Urothelium cell line (cell line): ENCODE data around the gene RXRG.

Source experiments
- DNase-seq: peaks from one replicate; pipeline ENCODE4 v3.0.0; 2011; ENCODE audit warnings: low spot score, mixed read lengths
- FAIRE-seq: peaks from 2 replicates; lab custom pipeline; 2011; peaks lifted over from hg19 to GRCh38; lab: Jason Lieb, UNC

The RXRG gene

GRCh38 chr1:165451691-165452090 lies 6.8 kb upstream of the RXRG start:
- DNase-seq (no peak), FAIRE-seq (no peak)

GRCh38 chr1:165449131-165449530 lies 4.2 kb upstream of the RXRG start:
- FAIRE-seq (no peak), DNase-seq (no peak)

GRCh38 chr1:165445388-165445787 lies 462 bp upstream of the RXRG start:
- no peak for DNase-seq

GRCh38 chr1:165443539-165444311 lies 1.2 kb downstream of the RXRG start:
- no peak for FAIRE-seq

More at GRCh38 chr1:165445388-165445787, 462 bp upstream of the RXRG start:
- no peak for FAIRE-seq

GRCh38 chr1:165442653-165443052 lies 2.3 kb downstream of the RXRG start:
- DNase-seq (no peak), FAIRE-seq (no peak)

More at GRCh38 chr1:165443539-165444311, 1.2 kb downstream of the RXRG start:
- DNase-seq, result no peak

GRCh38 chr1:165442053-165442452 lies 2.9 kb downstream of the RXRG start:
- no peak for DNase-seq
- FAIRE-seq, result no peak

GRCh38 chr1:165441166-165441880 lies 3.6 kb downstream of the RXRG start:
- no peak for FAIRE-seq

GRCh38 chr1:165439330-165439729 lies 5.6 kb downstream of the RXRG start:
- DNase-seq, result no peak
- FAIRE-seq, result no peak

More at GRCh38 chr1:165441166-165441880, 3.6 kb downstream of the RXRG start:
- DNase-seq, result no peak

GRCh38 chr1:165436994-165437393 lies 7.9 kb downstream of the RXRG start:
- DNase-seq, result no peak
- FAIRE-seq, result no peak

GRCh38 chr1:165435801-165436200 lies 9.1 kb downstream of the RXRG start:
- DNase-seq (no peak), FAIRE-seq (no peak)

GRCh38 chr1:165434281-165434680 lies 10.6 kb downstream of the RXRG start:
- DNase-seq, result no peak
- no peak for FAIRE-seq

- no peak for DNase-seq
- peak; percentile 37 for FAIRE-seq
Measured at GRCh38 chr1:165431079-165431478, 13.8 kb downstream of the RXRG start.

- FAIRE-seq, result no peak
- DNase-seq, result no peak
Measured at GRCh38 chr1:165426745-165427144, 18.2 kb downstream of the RXRG start.

- DNase-seq, result no peak
- FAIRE-seq, result no peak
Measured at GRCh38 chr1:165425621-165426020, 19.3 kb downstream of the RXRG start.

- FAIRE-seq (no peak), DNase-seq (no peak)
Measured at GRCh38 chr1:165424454-165425216, 20.3 kb downstream of the RXRG start.

- no peak for FAIRE-seq
- DNase-seq, result no peak
Measured at GRCh38 chr1:165423136-165423535, 21.8 kb downstream of the RXRG start.

- DNase-seq (no peak), FAIRE-seq (no peak)
Measured at GRCh38 chr1:165420655-165421054, 24.3 kb downstream of the RXRG start.

- FAIRE-seq, result no peak
- DNase-seq, result no peak
Measured at GRCh38 chr1:165419839-165420238, 25.1 kb downstream of the RXRG start.

- FAIRE-seq, result no peak
- no peak for DNase-seq
Measured at GRCh38 chr1:165418195-165418594, 26.7 kb downstream of the RXRG start.

GRCh38 chr1:165416876-165417275 lies 28.1 kb downstream of the RXRG start:
- peak; percentile 37 for FAIRE-seq
- DNase-seq, result no peak

GRCh38 chr1:165415068-165415467 lies 29.9 kb downstream of the RXRG start:
- no peak for DNase-seq
- FAIRE-seq, result no peak
